Femur (tissue), 1 donor: ENCODE results near the gene GRIN2D.

Experiments
- DNase-seq: peaks from one replicate; pipeline ENCODE4 v3.0.0-alpha.2; 2017

Gene GRIN2D

DNA sequence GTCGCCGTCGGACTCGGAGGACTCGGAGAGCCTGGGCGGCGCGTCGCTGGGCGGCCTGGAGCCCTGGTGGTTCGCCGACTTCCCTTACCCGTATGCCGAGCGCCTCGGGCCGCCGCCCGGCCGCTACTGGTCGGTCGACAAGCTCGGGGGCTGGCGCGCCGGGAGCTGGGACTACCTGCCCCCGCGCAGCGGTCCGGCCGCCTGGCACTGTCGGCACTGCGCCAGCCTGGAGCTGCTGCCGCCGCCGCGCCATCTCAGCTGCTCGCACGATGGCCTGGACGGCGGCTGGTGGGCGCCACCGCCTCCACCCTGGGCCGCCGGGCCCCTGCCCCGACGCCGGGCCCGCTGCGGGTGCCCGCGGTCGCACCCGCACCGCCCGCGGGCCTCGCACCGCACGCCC, 49.8 kb downstream of the GRIN2D start:
- no peak for DNase-seq
